ES-I3 (cell line): ENCODE measurements around the gene UBE2D3.

Source experiments
- H3K36me3 ChIP-seq: 2 replicates; pipeline ENCODE4 v1.6.1; 2013; ENCODE audit warnings: mild to moderate bottlenecking, low read length, control low read depth, moderate library complexity; ENCODE audit not compliant: insufficient read depth
- H3K4me1 ChIP-seq: 2 replicates; pipeline ENCODE4 v1.6.1; 2013; ENCODE audit warnings: mild to moderate bottlenecking, control low read depth, low read length; ENCODE audit not compliant: insufficient read depth
- H3K9ac ChIP-seq: 2 replicates; pipeline ENCODE4 v1.6.1; 2013; ENCODE audit warnings: low read depth, mild to moderate bottlenecking, low read length, moderate library complexity
- H3K9me3 ChIP-seq: 2 replicates; pipeline ENCODE4 v1.6.1; 2013; ENCODE audit warnings: mild to moderate bottlenecking, low read length, moderate library complexity; ENCODE audit not compliant: control insufficient read depth, insufficient read depth

The UBE2D3 gene

GRCh38 chr4:102849579-102850104 lies 22.3 kb upstream of the UBE2D3 start:
- Histone ChIP-seq H3K36me3 (no peaks in the 10 kb centered on the region), H3K9me3 (no peaks in the 10 kb centered on the region), H3K9ac (no peak overlapping the region), H3K4me1 (peaks cover 6% of the 10 kb centered on the region; the same call in 1 of the 2 replicates)

- H3K36me3 ChIP-seq, result no peaks in the 10 kb centered on the region
- H3K4me1 ChIP-seq, result peaks cover 6% of the 10 kb centered on the region; the same call in 1 of the 2 replicates
- no peak overlapping the region for H3K9ac ChIP-seq
- no peaks in the 10 kb centered on the region for H3K9me3 ChIP-seq
Measured at GRCh38 chr4:102847687-102848086, 20.3 kb upstream of the UBE2D3 start.

GRCh38 chr4:102843938-102844337 lies 16.6 kb upstream of the UBE2D3 start:
- H3K36me3 ChIP-seq, result no peaks in the 10 kb centered on the region
- no peak overlapping the region for H3K9ac ChIP-seq
- H3K4me1 ChIP-seq, result peaks cover 6% of the 10 kb centered on the region; the same call in 1 of the 2 replicates
- no peaks in the 10 kb centered on the region for H3K9me3 ChIP-seq

GRCh38 chr4:102843273-102843672 lies 15.9 kb upstream of the UBE2D3 start:
- H3K4me1 ChIP-seq, result peaks cover 6% of the 10 kb centered on the region; the same call in 1 of the 2 replicates
- no peaks in the 10 kb centered on the region for H3K9me3 ChIP-seq
- H3K9ac ChIP-seq, result no peak overlapping the region
- H3K36me3 ChIP-seq, result no peaks in the 10 kb centered on the region

GRCh38 chr4:102842367-102842766 lies 15.0 kb upstream of the UBE2D3 start:
- Histone ChIP-seq H3K9me3 (no peaks in the 10 kb centered on the region), H3K36me3 (no peaks in the 10 kb centered on the region), H3K4me1 (peaks cover 6% of the 10 kb centered on the region; the same call in 1 of the 2 replicates), H3K9ac (no peak overlapping the region)

- Histone ChIP-seq H3K9me3 (no peaks in the 10 kb centered on the region), H3K4me1 (peaks cover 9% of the 10 kb centered on the region; the same call in 1 of the 2 replicates), H3K36me3 (no peaks in the 10 kb centered on the region), H3K9ac (no peak overlapping the region)
Measured at GRCh38 chr4:102836596-102836995, 9.2 kb upstream of the UBE2D3 start.

GRCh38 chr4:102832667-102833066 lies 5.3 kb upstream of the UBE2D3 start:
- no peaks in the 10 kb centered on the region for H3K9me3 ChIP-seq
- no peaks in the 10 kb centered on the region for H3K36me3 ChIP-seq
- no peak overlapping the region for H3K9ac ChIP-seq
- peaks cover 21% of the 10 kb centered on the region; the same call in 1 of the 2 replicates for H3K4me1 ChIP-seq

GRCh38 chr4:102832105-102832504 lies 4.8 kb upstream of the UBE2D3 start:
- peaks cover 21% of the 10 kb centered on the region; the same call in 1 of the 2 replicates for H3K4me1 ChIP-seq
- H3K9me3 ChIP-seq, result no peaks in the 10 kb centered on the region
- no peak overlapping the region for H3K9ac ChIP-seq
- H3K36me3 ChIP-seq, result no peaks in the 10 kb centered on the region

GRCh38 chr4:102829803-102830202 lies 2.5 kb upstream of the UBE2D3 start:
- H3K4me1 ChIP-seq, result peaks cover 21% of the 10 kb centered on the region; the same call in 1 of the 2 replicates
- H3K9ac ChIP-seq, result peak overlapping the region; percentile 93; the same call in 1 of the 2 replicates
- H3K9me3 ChIP-seq, result no peaks in the 10 kb centered on the region
- no peaks in the 10 kb centered on the region for H3K36me3 ChIP-seq

- peak overlapping the region; percentile 93 for H3K9ac ChIP-seq
- H3K9me3 ChIP-seq, result no peaks in the 10 kb centered on the region
- H3K36me3 ChIP-seq, result no peaks in the 10 kb centered on the region
- peaks cover 30% of the 10 kb centered on the region for H3K4me1 ChIP-seq
Measured at GRCh38 chr4:102828497-102828808, 1.1 kb upstream of the UBE2D3 start.

- peak overlapping the region; percentile 93 for H3K9ac ChIP-seq
- peaks cover 35% of the 10 kb centered on the region for H3K4me1 ChIP-seq
- H3K9me3 ChIP-seq, result no peaks in the 10 kb centered on the region
- no peaks in the 10 kb centered on the region for H3K36me3 ChIP-seq
Measured at GRCh38 chr4:102827674-102828496, 534 bp upstream of the UBE2D3 start.

GRCh38 chr4:102826105-102826889 lies 1.1 kb downstream of the UBE2D3 start:
- Histone ChIP-seq H3K9me3 (no peaks in the 10 kb centered on the region), H3K9ac (peak overlapping the region; percentile 93), H3K36me3 (no peaks in the 10 kb centered on the region), H3K4me1 (peaks cover 29% of the 10 kb centered on the region)

- no peaks in the 10 kb centered on the region for H3K9me3 ChIP-seq
- H3K36me3 ChIP-seq, result no peaks in the 10 kb centered on the region
- H3K4me1 ChIP-seq, result peaks cover 29% of the 10 kb centered on the region
- peak overlapping the region; percentile 93 for H3K9ac ChIP-seq
Measured at GRCh38 chr4:102825261-102826091, 1.9 kb downstream of the UBE2D3 start.

- Histone ChIP-seq H3K4me1 (peaks cover 32% of the 10 kb centered on the region), H3K36me3 (no peaks in the 10 kb centered on the region), H3K9me3 (no peaks in the 10 kb centered on the region), H3K9ac (peak overlapping the region; percentile 93)
Measured at GRCh38 chr4:102824398-102824797, 3.0 kb downstream of the UBE2D3 start.
